Neural progenitor cell (in vitro differentiated cells): ENCODE measurements around the gene ADAM10.

Source experiments
- CTCF ChIP-seq: fragments of 200-600 bp; sonication (generic); IDR thresholded peaks from 2 replicates; pipeline ENCODE4 v1.5.1; 2017; ENCODE audit warnings: antibody characterized with exemption, mild to moderate bottlenecking
- EZH2phosphoT487 ChIP-seq: fragments of 200-600 bp; sonication (generic); IDR thresholded peaks from 2 replicates; pipeline ENCODE4 v1.6.1; 2017; ENCODE audit warnings: antibody characterized with exemption

DNA sequence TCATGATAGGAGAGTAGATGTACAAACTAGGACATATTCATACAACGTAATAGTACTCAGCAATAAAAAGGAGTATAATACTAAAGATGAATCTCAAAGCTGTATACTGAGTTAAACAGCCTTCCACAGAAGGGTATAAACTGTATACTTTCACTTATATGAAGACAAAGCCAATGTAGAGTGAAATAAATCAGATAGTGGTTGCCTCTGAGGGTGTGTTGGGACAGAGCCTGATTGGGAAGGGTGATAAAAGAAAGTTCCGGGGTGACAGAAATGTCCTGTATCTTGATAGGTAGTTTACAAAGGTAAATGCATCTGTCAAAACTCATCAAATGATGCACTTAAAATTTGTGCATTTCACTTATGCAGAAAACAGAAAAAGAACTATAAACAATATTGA lies 122.5 kb downstream of the ADAM10 start:
- no peak for TF ChIP-seq EZH2phosphoT487
- no peak for TF ChIP-seq CTCF
